DMS114 treated with DMSO at 0.1 percent for 48 hours (cell line): Measurements from ENCODE around the gene NPAS3.

Source experiments
- DNase-seq: peaks from one replicate; lab custom pipeline; 2025; ENCODE audit not compliant: unreplicated experiment; lab: John Stamatoyannopoulos, UW

The NPAS3 gene

GRCh38 chr14:33369972-33370371, 431.3 kb downstream of the NPAS3 start:
- no peak for DNase-seq

GRCh38 chr14:33370426-33370825, 431.7 kb downstream of the NPAS3 start:
- DNase-seq, result no peak

GRCh38 chr14:33375196-33375595, 436.5 kb downstream of the NPAS3 start:
- DNase-seq, result no peak

GRCh38 chr14:33375786-33376185, 437.1 kb downstream of the NPAS3 start:
- DNase-seq, result no peak

- no peak for DNase-seq
Observed at GRCh38 chr14:33376510-33376909, 437.8 kb downstream of the NPAS3 start.

- no peak for DNase-seq
Observed at GRCh38 chr14:33377596-33378390, 439.1 kb downstream of the NPAS3 start.

- no peak for DNase-seq
Observed at GRCh38 chr14:33381717-33382116, 443.0 kb downstream of the NPAS3 start.

GRCh38 chr14:33386140-33386539, 447.5 kb downstream of the NPAS3 start:
- DNase-seq, result no peak

GRCh38 chr14:33386781-33387180, 448.1 kb downstream of the NPAS3 start:
- no peak for DNase-seq

GRCh38 chr14:33390335-33390734, 451.7 kb downstream of the NPAS3 start:
- DNase-seq, result no peak

GRCh38 chr14:33393231-33393894, 454.7 kb downstream of the NPAS3 start:
- DNase-seq, result no peak

- DNase-seq, result no peak
Observed at GRCh38 chr14:33393895-33394368, 455.3 kb downstream of the NPAS3 start.

GRCh38 chr14:33401311-33401710, 462.6 kb downstream of the NPAS3 start:
- DNase-seq, result no peak

GRCh38 chr14:33402604-33403003, 463.9 kb downstream of the NPAS3 start:
- no peak for DNase-seq

- no peak for DNase-seq
Observed at GRCh38 chr14:33404054-33404453, 465.4 kb downstream of the NPAS3 start.

- DNase-seq, result no peak
Observed at GRCh38 chr14:33404964-33405574, 466.4 kb downstream of the NPAS3 start.

- no peak for DNase-seq
Observed at GRCh38 chr14:33406766-33407165, 468.1 kb downstream of the NPAS3 start.

- DNase-seq, result no peak
Observed at GRCh38 chr14:33408291-33408690, 469.6 kb downstream of the NPAS3 start.

GRCh38 chr14:33412450-33412849, 473.8 kb downstream of the NPAS3 start:
- no peak for DNase-seq

- DNase-seq, result no peak
Observed at GRCh38 chr14:33413381-33413780, 474.7 kb downstream of the NPAS3 start.

- DNase-seq, result no peak
Observed at GRCh38 chr14:33414041-33414440, 475.4 kb downstream of the NPAS3 start.

GRCh38 chr14:33420051-33420627, 481.5 kb downstream of the NPAS3 start:
- DNase-seq, result no peak
